ENCODE results near the gene ITGAD.

Gene ITGAD

GRCh38 chr16:31393056-31393455 lies at the start of gene ITGAD:
Gene ITGAD, plus strand, starts transcription at chr16:31393335. Its CDS starts 26 bp downstream, at chr16:31393361.
- DNase-seq (ENCODE audit: low read depth): no peak

- no peak for DNase-seq (ENCODE audit: low read depth)
Measured at GRCh38 chr16:31344712-31345111, 48.4 kb upstream of the ITGAD start.

GRCh38 chr16:31347445-31347844 lies 45.7 kb upstream of the ITGAD start:
- no peak for DNase-seq (ENCODE audit: low read depth)

- DNase-seq (ENCODE audit: low read depth): no peak
Measured at GRCh38 chr16:31348579-31348978, 44.6 kb upstream of the ITGAD start.

- DNase-seq (ENCODE audit: low read depth): no peak
Measured at GRCh38 chr16:31350275-31351005, 42.7 kb upstream of the ITGAD start.

GRCh38 chr16:31351246-31351941 lies 41.7 kb upstream of the ITGAD start:
- no peak for DNase-seq (ENCODE audit: low read depth)

- DNase-seq (ENCODE audit: low read depth): no peak
Measured at GRCh38 chr16:31351942-31352325, 41.2 kb upstream of the ITGAD start.

GRCh38 chr16:31352376-31353115 lies 40.6 kb upstream of the ITGAD start:
- DNase-seq (ENCODE audit: low read depth): no peak

- DNase-seq (ENCODE audit: low read depth): peak; percentile 71
Measured at GRCh38 chr16:31354394-31355291, 38.5 kb upstream of the ITGAD start, which contains the start of gene ITGAX. Gene ITGAX, plus strand, starts transcription at chr16:31355176. Its CDS starts 79 bp downstream, at chr16:31355255.

GRCh38 chr16:31355431-31356100 lies 37.6 kb upstream of the ITGAD start:
- no peak for DNase-seq (ENCODE audit: low read depth)

GRCh38 chr16:31356566-31357323 lies 36.4 kb upstream of the ITGAD start:
- no peak for DNase-seq (ENCODE audit: low read depth)

GRCh38 chr16:31357324-31358109 lies 35.6 kb upstream of the ITGAD start:
- no peak for DNase-seq (ENCODE audit: low read depth)

- DNase-seq (ENCODE audit: low read depth): no peak
Measured at GRCh38 chr16:31360251-31360650, 32.9 kb upstream of the ITGAD start.

GRCh38 chr16:31361201-31362110 lies 31.7 kb upstream of the ITGAD start:
- no peak for DNase-seq (ENCODE audit: low read depth)

GRCh38 chr16:31362476-31363405 lies 30.4 kb upstream of the ITGAD start:
- no peak for DNase-seq (ENCODE audit: low read depth)

GRCh38 chr16:31363721-31364120 lies 29.4 kb upstream of the ITGAD start:
- DNase-seq (ENCODE audit: low read depth): no peak

GRCh38 chr16:31364421-31364820 lies 28.7 kb upstream of the ITGAD start:
- DNase-seq (ENCODE audit: low read depth): no peak

Measured in stimulated activated CD8-positive, alpha-beta memory T cell treated with anti-CD3 and anti-CD28 coated beads, Interleukin-4, amount 100 ng/mL, for 24 hours (primary cell).